C4-2B (cell line): ENCODE data around the gene CHST8.

Experiments
- ZFX ChIP-seq: fragments of 450-650 bp; IDR thresholded peaks from 2 replicates; pipeline ENCODE4 v1.6.1; 2017
- TF ChIP-seq, protein P1 (sequence below): fragments of 450-650 bp; conservative IDR thresholded peaks from 2 replicates; pipeline ENCODE4 v1.5.1; 2017; ENCODE audit warnings: mild to moderate bottlenecking

DNA sequence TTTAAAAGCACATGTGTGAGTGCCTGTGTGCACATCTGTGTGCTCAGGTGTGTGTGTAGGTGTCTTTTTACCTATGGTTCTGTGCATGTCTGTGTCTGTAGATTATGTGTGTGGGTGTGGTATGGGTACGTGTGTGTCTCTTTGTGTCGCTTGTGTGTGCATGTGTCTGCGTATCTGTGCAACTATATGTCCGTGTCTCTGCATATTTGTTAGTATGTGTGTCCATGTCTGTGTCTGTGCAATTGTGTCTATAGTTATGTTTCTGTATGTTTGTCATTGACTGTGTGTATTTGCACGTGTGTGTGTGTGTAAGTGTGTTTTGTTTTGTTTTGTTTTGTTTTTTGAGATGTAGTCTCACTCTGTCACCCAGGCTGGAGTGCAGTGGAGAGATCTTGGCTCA, 167.6 kb downstream of the CHST8 start:
- TF ChIP-seq, protein P1, sequence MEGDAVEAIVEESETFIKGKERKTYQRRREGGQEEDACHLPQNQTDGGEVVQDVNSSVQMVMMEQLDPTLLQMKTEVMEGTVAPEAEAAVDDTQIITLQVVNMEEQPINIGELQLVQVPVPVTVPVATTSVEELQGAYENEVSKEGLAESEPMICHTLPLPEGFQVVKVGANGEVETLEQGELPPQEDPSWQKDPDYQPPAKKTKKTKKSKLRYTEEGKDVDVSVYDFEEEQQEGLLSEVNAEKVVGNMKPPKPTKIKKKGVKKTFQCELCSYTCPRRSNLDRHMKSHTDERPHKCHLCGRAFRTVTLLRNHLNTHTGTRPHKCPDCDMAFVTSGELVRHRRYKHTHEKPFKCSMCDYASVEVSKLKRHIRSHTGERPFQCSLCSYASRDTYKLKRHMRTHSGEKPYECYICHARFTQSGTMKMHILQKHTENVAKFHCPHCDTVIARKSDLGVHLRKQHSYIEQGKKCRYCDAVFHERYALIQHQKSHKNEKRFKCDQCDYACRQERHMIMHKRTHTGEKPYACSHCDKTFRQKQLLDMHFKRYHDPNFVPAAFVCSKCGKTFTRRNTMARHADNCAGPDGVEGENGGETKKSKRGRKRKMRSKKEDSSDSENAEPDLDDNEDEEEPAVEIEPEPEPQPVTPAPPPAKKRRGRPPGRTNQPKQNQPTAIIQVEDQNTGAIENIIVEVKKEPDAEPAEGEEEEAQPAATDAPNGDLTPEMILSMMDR: no peak
- no peak for TF ChIP-seq ZFX
